Measurements from ENCODE around the gene SFXN5. TPM values are rescaled to one million over a fixed set of nuclear protein-coding genes. Genes with fewer than 3 reads are reported as not detected.

SFXN5 gene
- total RNA-seq, 1 experiment from 2014 or later = 27.8 TPM

GRCh38 chr2:72991980-72992733 is 79.4 kb downstream of the SFXN5 start:
- ChIA-PET CTCF (interaction anchor here (0.7 kb wide), 1 partner anchor 10 kb away, joined by 3 read pairs; no protein-coding TSS in a partner anchor), POLR2A (no interaction called here)
- DNase-seq (ENCODE audit: low read depth, low spot score) (no peak), ATAC-seq (no peak)
- Histone ChIP-seq H3K4me3 (ENCODE audit: low read depth in 2 of 2, low read length in 2 of 2) (no peak overlapping the region), H3K27ac (ENCODE audit: low read length) (no peak overlapping the region), H3K9me3 (ENCODE audit: control insufficient read depth, insufficient read depth, low read depth, low read length) (no peaks in the 10 kb centered on the region), H3K27me3 (ENCODE audit: control insufficient read depth, insufficient read depth, low read length) (no peaks in the 10 kb centered on the region), H3K4me1 (ENCODE audit: control insufficient read depth, insufficient read depth, low read length) (no peaks in the 10 kb centered on the region), H3K36me3 (ENCODE audit: control insufficient read depth, insufficient read depth, low read length) (no peaks in the 10 kb centered on the region)
- no TSS peak for BruUV-seq (replicated peaks)
- in situ Hi-C loops (cut with HindIII; ENCODE audit: low pct_unique_long_range_greater_than_20kb, low sequenced_read_pairs) = no loop called here
- TF ChIP-seq CTCF (IDR thresholded peaks at IDR 0.05) = no peak
- no peak for TF ChIP-seq POLR2AphosphoS5 (IDR thresholded peaks at IDR 0.05; ENCODE audit: low read depth, low read length)
- no peak for TF ChIP-seq TCF7L2 (IDR thresholded peaks at IDR 0.05; ENCODE audit: low read depth, low read length)
- TF ChIP-seq REST (IDR thresholded peaks at IDR 0.05; ENCODE audit: insufficient read depth in 1 of 2, low read depth in 2 of 2, low read length in 1 of 2) = no peak
- no peak for TF ChIP-seq SIN3A (IDR thresholded peaks at IDR 0.05; ENCODE audit: borderline replicate concordance, insufficient read depth, low read depth, low read length)
- intact Hi-C loops (cut with micrococcal nuclease; ENCODE audit: unreplicated experiment) = loop anchor here (5.0 kb wide), 1 partner anchor 170 kb away; no protein-coding TSS in a partner anchor

GRCh38 chr2:72991439-72991725 is 80.1 kb downstream of the SFXN5 start:
- no peak overlapping the region for H3K27ac ChIP-seq (ENCODE audit: low read length)
- H3K9me3 ChIP-seq (ENCODE audit: control insufficient read depth, insufficient read depth, low read depth, low read length) = no peaks in the 10 kb centered on the region
- in situ Hi-C loops (cut with HindIII; ENCODE audit: low pct_unique_long_range_greater_than_20kb, low sequenced_read_pairs) = no loop called here
- DNase-seq (ENCODE audit: low read depth, low spot score) = no peak
- intact Hi-C loops (cut with micrococcal nuclease; ENCODE audit: unreplicated experiment) = loop anchor here (5.0 kb wide), 1 partner anchor 171 kb away; no protein-coding TSS in a partner anchor
- TF ChIP-seq TCF7L2 (IDR thresholded peaks at IDR 0.05; ENCODE audit: low read depth, low read length) (no peak), REST (IDR thresholded peaks at IDR 0.05; ENCODE audit: insufficient read depth in 1 of 2, low read depth in 2 of 2, low read length in 1 of 2) (no peak), CTCF (IDR thresholded peaks at IDR 0.05) (no peak), POLR2AphosphoS5 (IDR thresholded peaks at IDR 0.05; ENCODE audit: low read depth, low read length) (no peak), SIN3A (IDR thresholded peaks at IDR 0.05; ENCODE audit: borderline replicate concordance, insufficient read depth, low read depth, low read length) (no peak)
- H3K4me3 ChIP-seq (ENCODE audit: low read depth in 2 of 2, low read length in 2 of 2) = no peak overlapping the region
- no peaks in the 10 kb centered on the region for H3K4me1 ChIP-seq (ENCODE audit: control insufficient read depth, insufficient read depth, low read length)
- ChIA-PET CTCF (interaction anchor here (0.5 to 0.6 kb wide), 2 partner anchors 65 to 375 kb away, joined by 3 to 7 read pairs; no protein-coding TSS in a partner anchor), POLR2A (no interaction called here)
- ATAC-seq = no peak
- no TSS peak for BruUV-seq (replicated peaks)
- no peaks in the 10 kb centered on the region for H3K36me3 ChIP-seq (ENCODE audit: control insufficient read depth, insufficient read depth, low read length)
- H3K27me3 ChIP-seq (ENCODE audit: control insufficient read depth, insufficient read depth, low read length) = no peaks in the 10 kb centered on the region

Data from Panc1 (cell line).